GM12892 (cell line): ENCODE data around the gene ANKRD9.

Source experiments
- POLR2A ChIP-seq: IDR thresholded peaks from 2 replicates; pipeline ENCODE4 v1.6.1; 2011; ENCODE audit warnings: low read depth, low read length, control low read depth
- TAF1 ChIP-seq: IDR thresholded peaks from 2 replicates; pipeline ENCODE4 v1.6.1; 2011; ENCODE audit warnings: low read depth, mild to moderate bottlenecking, control low read depth, low read length, borderline replicate concordance

DNA sequence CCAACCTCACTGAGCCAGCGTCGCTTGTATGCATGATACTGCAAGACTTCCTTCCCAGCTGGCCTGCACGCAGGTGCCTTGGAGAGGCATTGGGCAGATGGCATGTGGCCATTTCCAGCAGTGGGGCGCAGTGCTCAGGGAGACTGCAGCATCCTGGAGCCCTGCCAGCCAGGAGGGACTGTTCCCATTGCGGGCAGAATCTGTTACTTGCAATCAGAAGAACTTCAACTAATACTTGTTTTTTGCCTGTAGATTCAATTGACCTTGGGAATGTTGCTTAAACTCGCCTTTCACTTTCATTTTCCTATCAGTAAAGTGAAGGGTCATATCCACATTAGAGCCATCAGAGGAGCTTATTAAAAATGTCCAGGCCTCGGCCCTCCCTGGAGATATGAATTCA lies 29.8 kb downstream of the ANKRD9 start:
- TF ChIP-seq POLR2A (no peak), TAF1 (no peak)
